Activated naive CD8-positive, alpha-beta T cell (primary cell): ENCODE data around the gene CFAP141.

ENCODE experiments used
- H3K27ac Mint-ChIP-seq: one replicate; pipeline ENCODE4 v1.8.0; 2021; ENCODE audit warnings: mixed read lengths
- H3K27me3 Mint-ChIP-seq: one replicate; pipeline ENCODE4 v1.8.0; 2021; ENCODE audit warnings: mixed read lengths
- H3K36me3 Mint-ChIP-seq: one replicate; pipeline ENCODE4 v1.8.0; 2021; ENCODE audit warnings: mixed read lengths
- H3K4me1 Mint-ChIP-seq: one replicate; pipeline ENCODE4 v1.8.0; 2021; ENCODE audit warnings: low read depth, mixed read lengths
- H3K4me3 Mint-ChIP-seq: one replicate; pipeline ENCODE4 v1.8.0; 2021; ENCODE audit warnings: mild to moderate bottlenecking, mixed read lengths
- H3K9me3 Mint-ChIP-seq: one replicate; pipeline ENCODE4 v1.8.0; 2021; ENCODE audit warnings: low read depth, mixed read lengths

The CFAP141 gene

GRCh38 chr1:154170547-154171222, 35.4 kb downstream of the CFAP141 start:
- H3K9me3 Mint-ChIP-seq, result no peaks in the 10 kb centered on the region
- no peaks in the 10 kb centered on the region for H3K27me3 Mint-ChIP-seq
- peak overlapping the region; percentile 98 for H3K27ac Mint-ChIP-seq
- peaks cover 59% of the 10 kb centered on the region for H3K4me1 Mint-ChIP-seq
- H3K4me3 Mint-ChIP-seq, result peak overlapping the region; percentile 82
- peaks cover 17% of the 10 kb centered on the region for H3K36me3 Mint-ChIP-seq

DNA sequence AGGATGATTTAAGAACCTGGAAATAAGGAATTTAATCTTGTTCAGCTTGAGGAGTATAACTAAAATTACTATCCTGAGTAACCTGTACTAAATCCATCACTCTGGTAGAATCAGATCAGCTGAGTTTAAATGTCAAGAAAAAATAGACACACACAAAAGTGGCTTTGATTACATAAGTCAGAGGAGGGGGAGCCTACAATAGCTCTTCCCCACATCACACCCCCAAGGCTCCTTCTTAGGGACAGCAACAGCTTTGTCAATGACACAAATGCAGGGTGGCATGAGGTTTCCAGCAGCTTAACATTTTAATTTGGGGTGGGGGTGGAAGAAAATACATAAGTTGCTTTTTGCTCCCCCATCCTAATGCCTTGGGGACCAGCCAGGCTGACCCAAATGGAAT, 38.7 kb downstream of the CFAP141 start:
- H3K4me3 Mint-ChIP-seq, result peak overlapping the region; percentile 53
- peaks cover 63% of the 10 kb centered on the region for H3K4me1 Mint-ChIP-seq
- H3K9me3 Mint-ChIP-seq, result no peaks in the 10 kb centered on the region
- peaks cover 29% of the 10 kb centered on the region for H3K36me3 Mint-ChIP-seq
- no peaks in the 10 kb centered on the region for H3K27me3 Mint-ChIP-seq
- peak overlapping the region; percentile 89 for H3K27ac Mint-ChIP-seq

- Mint-ChIP-seq H3K4me1 (peaks cover 52% of the 10 kb centered on the region), H3K27ac (peak overlapping the region; percentile 86), H3K27me3 (no peaks in the 10 kb centered on the region), H3K9me3 (no peaks in the 10 kb centered on the region), H3K4me3 (no peak overlapping the region), H3K36me3 (peaks cover 26% of the 10 kb centered on the region)
Measured at GRCh38 chr1:154166207-154166606, 39.9 kb downstream of the CFAP141 start.

DNA sequence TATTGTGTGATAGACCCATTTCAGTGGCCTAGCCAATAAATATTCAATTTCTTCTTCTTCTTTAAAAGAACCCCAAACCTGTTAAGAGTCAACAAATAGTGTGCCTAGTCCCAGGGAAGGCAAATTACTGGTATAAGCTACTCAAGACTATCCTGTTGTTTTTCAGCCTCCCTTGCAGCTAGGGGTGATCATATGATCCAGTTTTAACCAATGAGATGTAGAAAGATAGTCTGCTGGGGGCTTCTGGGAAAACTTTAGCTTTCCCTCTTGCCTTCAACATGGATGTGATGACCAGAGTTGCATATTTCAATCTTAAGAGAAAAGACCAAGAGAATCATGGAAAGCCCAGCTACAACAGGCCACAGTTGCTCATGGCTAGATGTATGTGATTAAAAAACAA, 46.6 kb downstream of the CFAP141 start:
- H3K4me3 Mint-ChIP-seq, result peak overlapping the region; percentile 32
- no peaks in the 10 kb centered on the region for H3K27me3 Mint-ChIP-seq
- peaks cover 36% of the 10 kb centered on the region for H3K36me3 Mint-ChIP-seq
- peak overlapping the region; percentile 84 for H3K27ac Mint-ChIP-seq
- H3K9me3 Mint-ChIP-seq, result no peaks in the 10 kb centered on the region
- H3K4me1 Mint-ChIP-seq, result peaks cover 79% of the 10 kb centered on the region

GRCh38 chr1:154158307-154159125, 47.6 kb downstream of the CFAP141 start:
- Mint-ChIP-seq H3K4me1 (peaks cover 82% of the 10 kb centered on the region), H3K36me3 (peaks cover 35% of the 10 kb centered on the region), H3K27me3 (no peaks in the 10 kb centered on the region), H3K4me3 (peak overlapping the region; percentile 81), H3K27ac (peak overlapping the region; percentile 85), H3K9me3 (no peaks in the 10 kb centered on the region)

- H3K36me3 Mint-ChIP-seq, result peaks cover 29% of the 10 kb centered on the region
- peaks cover 77% of the 10 kb centered on the region for H3K4me1 Mint-ChIP-seq
- no peaks in the 10 kb centered on the region for H3K27me3 Mint-ChIP-seq
- H3K4me3 Mint-ChIP-seq, result peak overlapping the region; percentile 81
- peak overlapping the region; percentile 85 for H3K27ac Mint-ChIP-seq
- no peaks in the 10 kb centered on the region for H3K9me3 Mint-ChIP-seq
Measured at GRCh38 chr1:154157520-154158306, 48.4 kb downstream of the CFAP141 start.

- H3K27me3 Mint-ChIP-seq, result no peaks in the 10 kb centered on the region
- peak overlapping the region; percentile 90 for H3K27ac Mint-ChIP-seq
- H3K36me3 Mint-ChIP-seq, result peaks cover 28% of the 10 kb centered on the region
- no peaks in the 10 kb centered on the region for H3K9me3 Mint-ChIP-seq
- peak overlapping the region; percentile 27 for H3K4me3 Mint-ChIP-seq
- peaks cover 70% of the 10 kb centered on the region for H3K4me1 Mint-ChIP-seq
Measured at GRCh38 chr1:154155251-154155650, 50.9 kb downstream of the CFAP141 start.

DNA sequence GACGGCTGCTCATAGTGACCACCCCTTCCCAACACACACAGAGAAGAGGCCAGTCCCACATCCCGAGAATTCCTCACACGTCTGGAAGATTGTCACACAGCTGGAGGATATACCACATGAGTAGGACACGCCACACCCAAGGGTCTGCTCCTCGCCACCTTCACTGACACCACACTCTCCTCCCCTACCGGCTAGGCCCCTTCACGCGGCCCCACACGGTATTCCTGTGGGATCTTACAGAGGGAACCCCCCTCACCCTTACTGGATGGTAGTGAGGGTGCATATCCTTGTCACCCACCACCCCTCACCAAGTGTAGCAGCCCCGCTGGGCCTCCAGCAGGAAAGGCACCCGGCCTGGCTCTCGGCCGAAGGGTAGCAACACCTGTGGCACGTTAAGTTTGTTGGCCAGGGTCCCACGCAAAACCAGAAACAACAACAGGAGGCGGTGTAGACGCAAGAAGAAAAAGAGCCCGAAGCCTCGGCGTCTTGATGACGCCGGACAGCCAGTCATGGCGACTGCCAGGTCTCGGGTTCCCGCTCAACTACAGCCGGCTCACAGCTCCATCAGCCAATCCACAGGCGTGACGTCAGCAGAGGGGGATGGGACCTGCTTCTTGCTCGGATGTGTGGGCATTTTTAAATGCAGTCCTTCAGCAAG, 51.5 kb downstream of the CFAP141 start, which contains the start of gene NUP210L:
TSS of gene NUP210L (minus strand) at position 540 of the 658 bp plus-strand sequence.
- Mint-ChIP-seq H3K9me3 (no peaks in the 10 kb centered on the region), H3K27me3 (no peaks in the 10 kb centered on the region), H3K4me1 (peaks cover 64% of the 10 kb centered on the region), H3K27ac (peak within 1 kb of the TSS; percentile 90), H3K36me3 (peaks cover 24% of the 10 kb centered on the region), H3K4me3 (peak within 1 kb of the TSS; percentile 27)

GRCh38 chr1:154154053-154154452, 52.1 kb downstream of the CFAP141 start:
- Mint-ChIP-seq H3K4me1 (peaks cover 58% of the 10 kb centered on the region), H3K36me3 (peaks cover 18% of the 10 kb centered on the region), H3K27ac (peak overlapping the region; percentile 90), H3K9me3 (no peaks in the 10 kb centered on the region), H3K4me3 (peak overlapping the region; percentile 4), H3K27me3 (no peaks in the 10 kb centered on the region)

DNA sequence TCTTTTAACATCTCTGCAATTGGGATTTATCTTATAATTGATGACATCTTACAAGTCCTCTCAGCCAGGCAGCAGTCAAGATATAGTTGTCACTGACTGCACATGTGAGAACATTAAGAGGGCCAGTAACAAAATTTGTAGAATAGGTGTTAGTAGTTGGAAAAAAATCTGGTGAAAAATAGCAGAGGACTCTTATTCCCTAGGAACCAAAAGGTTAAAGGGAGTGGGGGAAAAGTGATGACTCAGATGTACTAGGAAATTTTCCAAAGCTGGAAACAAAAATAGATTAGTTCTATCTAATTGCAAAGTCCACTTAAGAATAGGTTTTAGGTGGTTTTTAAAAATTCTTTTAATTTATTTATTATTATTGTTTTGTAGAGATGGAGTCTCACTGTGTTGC, 54.8 kb downstream of the CFAP141 start:
- H3K27me3 Mint-ChIP-seq, result no peaks in the 10 kb centered on the region
- H3K27ac Mint-ChIP-seq, result peak overlapping the region; percentile 22
- no peak overlapping the region for H3K4me3 Mint-ChIP-seq
- H3K4me1 Mint-ChIP-seq, result peaks cover 34% of the 10 kb centered on the region
- peaks cover 7% of the 10 kb centered on the region for H3K36me3 Mint-ChIP-seq
- H3K9me3 Mint-ChIP-seq, result no peaks in the 10 kb centered on the region
